Thoracic aorta (tissue), 2 donors: ENCODE results near the gene MPDZ. TPM values are rescaled to one million over a fixed set of nuclear protein-coding genes. Genes with fewer than 3 reads are reported as not detected.

Experiments used
- ATAC-seq: fragments of 150-250 bp; one replicate; pipeline ENCODE4 v1.8.0; 2017; ENCODE audit warnings: low read depth; ENCODE audit not compliant: insufficient number of reproducible peaks, low FRiP score
- DNase-seq: peaks from one replicate; pipeline ENCODE4 v3.0.0-alpha.2; 2020; ENCODE audit warnings: low spot score
- H3K27ac ChIP-seq, 2 donors: fragments of 200-600 bp; sonication (generic); 1 replicate in 1 of 2; 2 replicates in 1 of 2; pipeline ENCODE4 v1.5.1; 2016; ENCODE audit warnings: mild to moderate bottlenecking in 2 of 2, moderate library complexity in 2 of 2
- H3K27me3 ChIP-seq: fragments of 200-600 bp; sonication (generic); replicated peaks from 2 replicates; pipeline ENCODE4 v1.6.0; 2016; ENCODE audit warnings: mild to moderate bottlenecking; ENCODE audit not compliant: insufficient read depth
- H3K36me3 ChIP-seq: fragments of 200-600 bp; sonication (generic); one replicate; pipeline ENCODE4 v1.5.1; 2016
- H3K4me1 ChIP-seq, 2 donors: fragments of 200-600 bp; sonication (generic); 1 replicate in 1 of 2; 2 replicates in 1 of 2; pipeline versions ENCODE4 v1.5.1 to v1.6.0; 2016; ENCODE audit warnings: low read depth in 2 of 2, mild to moderate bottlenecking in 1 of 2; ENCODE audit not compliant: control insufficient read depth in 1 of 2
- H3K4me3 ChIP-seq: fragments of 200-600 bp; sonication (generic); 2 replicates; pipeline ENCODE4 v1.5.1; 2016; ENCODE audit warnings: mild to moderate bottlenecking
- H3K9me3 ChIP-seq: fragments of 200-600 bp; sonication (generic); 2 replicates; pipeline ENCODE4 v1.5.1; 2016
- total RNA-seq, 2 donors: library from RNA; depleted of rRNA; stranded (reverse); fragments of >200 nt; gene quantifications; one replicate each; pipeline versions ENCODE4 v1.1.0 to v1.2.3, GENCODE V29; 2016
- TF ChIP-seq, protein P1 (sequence below): fragments of 200-600 bp; sonication (generic); IDR thresholded peaks from one replicate; pipeline ENCODE4 v1.5.1; 2019; ENCODE audit warnings: antibody characterized with exemption

Gene MPDZ
- total RNA-seq, 2 donors from 2014 or later: 61.2 to 81.2 TPM

DNA sequence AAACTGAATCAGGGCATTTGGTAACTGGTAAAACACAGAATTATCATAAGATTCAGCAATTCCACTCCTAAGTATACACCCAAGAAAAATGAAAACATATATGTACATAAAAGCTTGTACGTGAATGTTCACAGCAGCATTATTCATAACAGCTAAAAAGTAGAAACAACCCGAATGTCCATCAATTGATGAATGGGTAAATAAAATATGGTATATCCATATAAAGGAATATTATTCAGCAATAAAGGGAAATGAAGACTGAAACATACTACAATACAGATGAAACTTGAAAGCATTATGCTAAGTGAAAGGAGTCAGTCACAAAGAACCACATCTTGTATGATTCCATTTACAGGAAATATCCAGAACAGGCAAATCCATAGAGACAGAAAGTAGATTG lies 65.5 kb downstream of the MPDZ start:
- Histone ChIP-seq H3K27ac (no peak overlapping the region), H3K27me3 (no peaks in the 10 kb centered on the region), H3K9me3 (no peaks in the 10 kb centered on the region), H3K36me3 (peaks cover 15% of the 10 kb centered on the region), H3K4me3 (no peak overlapping the region), H3K4me1 (no peaks in the 10 kb centered on the region)
- DNase-seq: no peak
- no peak for ATAC-seq
- TF ChIP-seq, protein P1, sequence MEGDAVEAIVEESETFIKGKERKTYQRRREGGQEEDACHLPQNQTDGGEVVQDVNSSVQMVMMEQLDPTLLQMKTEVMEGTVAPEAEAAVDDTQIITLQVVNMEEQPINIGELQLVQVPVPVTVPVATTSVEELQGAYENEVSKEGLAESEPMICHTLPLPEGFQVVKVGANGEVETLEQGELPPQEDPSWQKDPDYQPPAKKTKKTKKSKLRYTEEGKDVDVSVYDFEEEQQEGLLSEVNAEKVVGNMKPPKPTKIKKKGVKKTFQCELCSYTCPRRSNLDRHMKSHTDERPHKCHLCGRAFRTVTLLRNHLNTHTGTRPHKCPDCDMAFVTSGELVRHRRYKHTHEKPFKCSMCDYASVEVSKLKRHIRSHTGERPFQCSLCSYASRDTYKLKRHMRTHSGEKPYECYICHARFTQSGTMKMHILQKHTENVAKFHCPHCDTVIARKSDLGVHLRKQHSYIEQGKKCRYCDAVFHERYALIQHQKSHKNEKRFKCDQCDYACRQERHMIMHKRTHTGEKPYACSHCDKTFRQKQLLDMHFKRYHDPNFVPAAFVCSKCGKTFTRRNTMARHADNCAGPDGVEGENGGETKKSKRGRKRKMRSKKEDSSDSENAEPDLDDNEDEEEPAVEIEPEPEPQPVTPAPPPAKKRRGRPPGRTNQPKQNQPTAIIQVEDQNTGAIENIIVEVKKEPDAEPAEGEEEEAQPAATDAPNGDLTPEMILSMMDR: no peak

DNA sequence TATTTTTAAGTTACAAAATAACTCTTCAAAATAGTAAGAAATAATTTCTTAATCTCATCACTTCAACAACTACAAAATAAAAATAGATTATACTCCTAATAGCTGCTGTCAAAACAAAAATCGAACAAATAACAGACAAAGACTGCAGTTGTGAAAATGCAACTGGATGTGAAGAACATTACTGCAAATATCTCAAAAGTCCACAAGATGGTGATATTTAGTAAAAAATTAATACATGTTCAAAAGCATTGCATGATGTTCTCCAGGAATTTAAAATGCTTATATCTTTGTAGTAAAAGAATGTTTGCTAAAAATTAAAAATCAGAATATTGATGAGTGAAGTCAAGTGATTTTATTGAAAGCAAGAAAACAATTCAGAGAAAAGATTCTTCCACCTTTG lies 66.2 kb downstream of the MPDZ start:
- no peak for ATAC-seq

DNA sequence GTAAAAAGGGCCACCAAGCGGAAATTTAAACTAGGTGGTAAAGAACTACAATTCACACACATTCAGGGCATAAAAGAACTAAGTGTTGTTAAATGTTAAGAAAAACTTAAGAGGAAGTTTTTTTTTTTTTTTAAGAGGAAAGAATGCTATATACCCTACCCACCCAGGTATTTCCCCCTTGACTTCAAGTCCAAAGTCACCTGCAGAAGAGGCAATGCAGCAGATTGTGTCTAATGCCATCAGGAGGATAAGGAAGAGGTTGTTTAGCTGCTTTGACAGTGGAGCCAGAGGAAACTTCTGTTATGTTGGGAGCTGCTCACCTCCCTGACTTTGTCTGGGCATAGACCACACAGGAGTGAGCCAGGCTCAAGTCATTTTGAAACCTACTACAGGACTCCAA lies 69.2 kb downstream of the MPDZ start:
- ATAC-seq: no peak

More for the DNA sequence above, 66.2 kb downstream of the MPDZ start:
- Histone ChIP-seq H3K27ac (no peak overlapping the region), H3K9me3 (no peaks in the 10 kb centered on the region), H3K27me3 (no peaks in the 10 kb centered on the region), H3K36me3 (peaks cover 15% of the 10 kb centered on the region), H3K4me1 (no peaks in the 10 kb centered on the region), H3K4me3 (no peak overlapping the region)
- no peak for DNase-seq
- TF ChIP-seq, protein P1: peak; percentile 22

DNA sequence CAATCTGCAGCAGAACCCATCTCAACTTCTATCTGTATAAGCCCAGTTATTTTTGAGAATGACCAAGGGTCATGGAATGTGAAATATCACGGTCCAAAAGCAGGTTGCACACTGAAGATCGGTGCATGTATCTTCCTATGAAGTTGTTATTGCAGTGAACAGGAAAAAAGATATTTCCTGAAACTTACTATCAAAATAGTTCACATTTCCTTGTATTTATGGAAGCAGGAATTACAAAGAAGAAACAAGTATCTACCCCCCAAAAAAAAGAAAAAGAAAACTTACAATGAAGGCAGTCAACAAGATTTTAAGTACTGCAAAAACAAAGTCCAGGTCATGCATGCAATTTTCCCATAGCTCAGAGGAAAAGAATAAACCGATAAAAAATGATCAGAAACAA lies 70.0 kb downstream of the MPDZ start:
- H3K9me3 ChIP-seq: no peaks in the 10 kb centered on the region
- TF ChIP-seq, protein P1: no peak
- H3K4me1 ChIP-seq: no peaks in the 10 kb centered on the region
- no peaks in the 10 kb centered on the region for H3K36me3 ChIP-seq
- H3K27ac ChIP-seq: no peak overlapping the region
- ATAC-seq (no peak), DNase-seq (no peak)
- H3K4me3 ChIP-seq: no peak overlapping the region
- H3K27me3 ChIP-seq: no peaks in the 10 kb centered on the region

More for the DNA sequence above, 69.2 kb downstream of the MPDZ start:
- H3K27me3 ChIP-seq: no peaks in the 10 kb centered on the region
- TF ChIP-seq, protein P1: no peak
- H3K4me3 ChIP-seq: no peak overlapping the region
- no peak for DNase-seq
- H3K36me3 ChIP-seq: no peaks in the 10 kb centered on the region
- no peak overlapping the region for H3K27ac ChIP-seq
- H3K9me3 ChIP-seq: no peaks in the 10 kb centered on the region
- H3K4me1 ChIP-seq: no peaks in the 10 kb centered on the region

DNA sequence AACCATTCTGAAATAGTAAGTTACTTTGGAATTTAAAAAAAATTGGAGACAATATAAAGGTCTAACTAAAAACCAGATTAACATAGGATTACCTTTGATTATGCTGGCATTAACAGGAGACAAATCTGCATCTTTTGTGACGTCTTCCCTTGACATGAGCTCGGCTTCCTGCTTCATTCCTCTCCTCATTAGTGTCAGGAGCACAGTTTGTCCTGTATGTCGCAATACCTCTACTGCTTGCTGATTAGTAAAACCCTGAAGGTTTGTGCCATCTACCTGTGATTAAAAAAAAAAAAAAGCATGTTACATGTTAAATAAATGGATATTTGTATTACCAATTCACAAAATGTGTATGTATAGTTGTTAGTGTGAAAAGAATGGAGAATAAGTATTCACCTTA lies 73.7 kb downstream of the MPDZ start:
- no peaks in the 10 kb centered on the region for H3K9me3 ChIP-seq
- TF ChIP-seq, protein P1: no peak
- no peak overlapping the region for H3K4me3 ChIP-seq
- H3K27ac ChIP-seq: no peak overlapping the region
- no peak for ATAC-seq
- H3K4me1 ChIP-seq: no peaks in the 10 kb centered on the region
- no peak for DNase-seq
- peaks cover 9% of the 10 kb centered on the region for H3K36me3 ChIP-seq
- H3K27me3 ChIP-seq: no peaks in the 10 kb centered on the region
